ENCODE measurements around the gene FNDC7. TPM values are rescaled to one million over a fixed set of nuclear protein-coding genes. Genes with fewer than 3 reads are reported as not detected.
"Not testable (repeated sequence)": the region's sequence is repeated elsewhere in the genome, so short reads cannot be mapped to it uniquely, and the experiment has no call there.

The FNDC7 gene
- total RNA-seq (0.20 TPM), polyA plus RNA-seq (not detected)

GRCh38 chr1:108712606-108713150 lies at the start of gene FNDC7:
Gene FNDC7 (plus strand): TSS chr1:108712908. CDS start chr1:108712934, 26 bp downstream.
- H3K27me3 ChIP-seq (ENCODE audit: control insufficient read depth, insufficient read depth, low read length): peaks cover 2% of the 10 kb centered on the region
- no peaks in the 10 kb centered on the region for H3K9me3 ChIP-seq (ENCODE audit: control insufficient read depth in 2 of 2, low read length in 2 of 2)
- Mint-ChIP-seq H3K4me1 (peaks cover 5 to 7% (median 6%) of the 10 kb centered on the region in 4 donors), H3K9me3 (no peaks in the 10 kb centered on the region), H3K27me3 (peaks cover 31% of the 10 kb centered on the region), H3K4me3 (no peak within 1 kb of the TSS), H3K36me3 (no peaks in the 10 kb centered on the region), H3K27ac (no peak within 1 kb of the TSS)
- H3K4me1 ChIP-seq (ENCODE audit: control insufficient read depth, insufficient read depth, low read length, poor library complexity, severe bottlenecking): no peaks in the 10 kb centered on the region
- ATAC-seq (ENCODE audit: low read depth in 2 of 2): no peak
- H3K4me3 ChIP-seq (ENCODE audit: low read depth, low read length): no peak within 1 kb of the TSS
- H3K27ac ChIP-seq (ENCODE audit: insufficient read depth, low read length, poor library complexity, severe bottlenecking): no peak within 1 kb of the TSS
- no peaks in the 10 kb centered on the region for H3K36me3 ChIP-seq (ENCODE audit: control insufficient read depth, insufficient read depth, low read length)
- DNase-seq: no peak

- DNase-seq: no peak
- H3K4me1 ChIP-seq (ENCODE audit: control insufficient read depth, insufficient read depth, low read length, poor library complexity, severe bottlenecking): peaks cover 16% of the 10 kb centered on the region
- Mint-ChIP-seq H3K4me3 (peak overlapping the region; percentile 11 to 87 (median 48)), H3K9me3 (no peaks in the 10 kb centered on the region), H3K27ac (peak overlapping the region; percentile 5 to 95 (median 66)), H3K36me3 (peaks cover 5% of the 10 kb centered on the region), H3K4me1 (peaks cover 10 to 46% (median 22%) of the 10 kb centered on the region in 4 donors), H3K27me3 (no peaks in the 10 kb centered on the region)
- H3K27ac ChIP-seq (ENCODE audit: insufficient read depth, low read length, poor library complexity, severe bottlenecking): no peak overlapping the region
- no peaks in the 10 kb centered on the region for H3K36me3 ChIP-seq (ENCODE audit: control insufficient read depth, insufficient read depth, low read length)
- no peaks in the 10 kb centered on the region for H3K9me3 ChIP-seq (ENCODE audit: control insufficient read depth in 2 of 2, low read length in 2 of 2)
- ATAC-seq (ENCODE audit: low read depth in 2 of 2): no peak
- H3K4me3 ChIP-seq (ENCODE audit: low read depth, low read length): no peak overlapping the region
- no peaks in the 10 kb centered on the region for H3K27me3 ChIP-seq (ENCODE audit: control insufficient read depth, insufficient read depth, low read length)
These were observed 49.6 kb upstream of the FNDC7 start for GRCh38 chr1:108663074-108663473.

GRCh38 chr1:108664481-108664880 lies 48.2 kb upstream of the FNDC7 start:
- ATAC-seq (ENCODE audit: low read depth in 2 of 2): no peak
- Mint-ChIP-seq H3K9me3 (no peaks in the 10 kb centered on the region), H3K4me3 (peak overlapping the region in 1 of 4 donors; percentile 10), H3K36me3 (peaks cover 5% of the 10 kb centered on the region), H3K27me3 (no peaks in the 10 kb centered on the region), H3K4me1 (peaks cover 9 to 45% (median 20%) of the 10 kb centered on the region in 4 donors), H3K27ac (no peak overlapping the region)
- H3K4me3 ChIP-seq (ENCODE audit: low read depth, low read length): no peak overlapping the region
- H3K27me3 ChIP-seq (ENCODE audit: control insufficient read depth, insufficient read depth, low read length): no peaks in the 10 kb centered on the region
- no peaks in the 10 kb centered on the region for H3K9me3 ChIP-seq (ENCODE audit: control insufficient read depth in 2 of 2, low read length in 2 of 2)
- H3K4me1 ChIP-seq (ENCODE audit: control insufficient read depth, insufficient read depth, low read length, poor library complexity, severe bottlenecking): peaks cover 16% of the 10 kb centered on the region
- no peak for DNase-seq
- no peaks in the 10 kb centered on the region for H3K36me3 ChIP-seq (ENCODE audit: control insufficient read depth, insufficient read depth, low read length)
- H3K27ac ChIP-seq (ENCODE audit: insufficient read depth, low read length, poor library complexity, severe bottlenecking): no peak overlapping the region

- Mint-ChIP-seq H3K4me3 (no peak overlapping the region), H3K4me1 (peaks cover 3 to 45% (median 16%) of the 10 kb centered on the region in 4 donors), H3K27me3 (no peaks in the 10 kb centered on the region), H3K27ac (no peak overlapping the region), H3K9me3 (no peaks in the 10 kb centered on the region), H3K36me3 (peaks cover 5% of the 10 kb centered on the region)
- Histone ChIP-seq H3K27me3 (ENCODE audit: control insufficient read depth, insufficient read depth, low read length) (no peaks in the 10 kb centered on the region), H3K27ac (ENCODE audit: insufficient read depth, low read length, poor library complexity, severe bottlenecking) (no peak overlapping the region), H3K4me3 (ENCODE audit: low read depth, low read length) (no peak overlapping the region), H3K9me3 (ENCODE audit: control insufficient read depth in 2 of 2, low read length in 2 of 2) (no peaks in the 10 kb centered on the region), H3K36me3 (ENCODE audit: control insufficient read depth, insufficient read depth, low read length) (no peaks in the 10 kb centered on the region), H3K4me1 (ENCODE audit: control insufficient read depth, insufficient read depth, low read length, poor library complexity, severe bottlenecking) (peaks cover 21% of the 10 kb centered on the region)
- DNase-seq (no peak), ATAC-seq (ENCODE audit: low read depth in 2 of 2) (no peak)
These were observed 47.6 kb upstream of the FNDC7 start for GRCh38 chr1:108665067-108665466.

GRCh38 chr1:108665771-108666170 lies 46.9 kb upstream of the FNDC7 start:
- Histone ChIP-seq H3K9me3 (ENCODE audit: control insufficient read depth in 2 of 2, low read length in 2 of 2) (no peaks in the 10 kb centered on the region), H3K27me3 (ENCODE audit: control insufficient read depth, insufficient read depth, low read length) (no peaks in the 10 kb centered on the region), H3K4me1 (ENCODE audit: control insufficient read depth, insufficient read depth, low read length, poor library complexity, severe bottlenecking) (peaks cover 21% of the 10 kb centered on the region), H3K27ac (ENCODE audit: insufficient read depth, low read length, poor library complexity, severe bottlenecking) (no peak overlapping the region), H3K36me3 (ENCODE audit: control insufficient read depth, insufficient read depth, low read length) (no peaks in the 10 kb centered on the region), H3K4me3 (ENCODE audit: low read depth, low read length) (no peak overlapping the region)
- Mint-ChIP-seq H3K27ac (no peak overlapping the region), H3K27me3 (no peaks in the 10 kb centered on the region), H3K36me3 (peaks cover 5% of the 10 kb centered on the region), H3K4me1 (peaks cover 0 to 43% (median 12%) of the 10 kb centered on the region in 4 donors), H3K4me3 (no peak overlapping the region), H3K9me3 (no peaks in the 10 kb centered on the region)
- DNase-seq: no peak
- ATAC-seq (ENCODE audit: low read depth in 2 of 2): no peak

- not testable (repeated sequence) for H3K9me3 Mint-ChIP-seq; H3K27ac Mint-ChIP-seq; H3K27me3 Mint-ChIP-seq; H3K4me1 ChIP-seq (ENCODE audit: control insufficient read depth, insufficient read depth, low read length, poor library complexity, severe bottlenecking); H3K27me3 ChIP-seq (ENCODE audit: control insufficient read depth, insufficient read depth, low read length); H3K27ac ChIP-seq (ENCODE audit: insufficient read depth, low read length, poor library complexity, severe bottlenecking); H3K9me3 ChIP-seq (ENCODE audit: control insufficient read depth in 2 of 2, low read length in 2 of 2); H3K4me3 ChIP-seq (ENCODE audit: low read depth, low read length); H3K36me3 Mint-ChIP-seq; H3K4me3 Mint-ChIP-seq; ATAC-seq (ENCODE audit: low read depth in 2 of 2); H3K36me3 ChIP-seq (ENCODE audit: control insufficient read depth, insufficient read depth, low read length); DNase-seq
- peaks cover 0 to 31% (median 7%) of the 10 kb centered on the region in 4 donors for H3K4me1 Mint-ChIP-seq
These were observed 45.3 kb upstream of the FNDC7 start for GRCh38 chr1:108667422-108667821.

- H3K36me3 Mint-ChIP-seq: peaks cover 5% of the 10 kb centered on the region
- H3K4me3 Mint-ChIP-seq: no peak overlapping the region
- no peak for ATAC-seq (ENCODE audit: low read depth in 2 of 2)
- H3K27me3 ChIP-seq (ENCODE audit: control insufficient read depth, insufficient read depth, low read length): peaks cover 2% of the 10 kb centered on the region
- no peaks in the 10 kb centered on the region for H3K9me3 ChIP-seq (ENCODE audit: control insufficient read depth in 2 of 2, low read length in 2 of 2)
- peaks cover 13% of the 10 kb centered on the region for H3K27me3 Mint-ChIP-seq
- H3K36me3 ChIP-seq (ENCODE audit: control insufficient read depth, insufficient read depth, low read length): no peaks in the 10 kb centered on the region
- H3K9me3 Mint-ChIP-seq: no peaks in the 10 kb centered on the region
- peaks cover 0 to 19% (median 4%) of the 10 kb centered on the region in 4 donors for H3K4me1 Mint-ChIP-seq
- H3K27ac Mint-ChIP-seq: no peak overlapping the region
- DNase-seq: no peak
- no peak overlapping the region for H3K27ac ChIP-seq (ENCODE audit: insufficient read depth, low read length, poor library complexity, severe bottlenecking)
- H3K4me3 ChIP-seq (ENCODE audit: low read depth, low read length): no peak overlapping the region
- peaks cover 5% of the 10 kb centered on the region for H3K4me1 ChIP-seq (ENCODE audit: control insufficient read depth, insufficient read depth, low read length, poor library complexity, severe bottlenecking)
These were observed 43.9 kb upstream of the FNDC7 start for GRCh38 chr1:108668777-108669176.

GRCh38 chr1:108669679-108670078 lies 43.0 kb upstream of the FNDC7 start:
- no peak overlapping the region for H3K4me3 Mint-ChIP-seq
- H3K4me1 ChIP-seq (ENCODE audit: control insufficient read depth, insufficient read depth, low read length, poor library complexity, severe bottlenecking): peaks cover 5% of the 10 kb centered on the region
- H3K27me3 ChIP-seq (ENCODE audit: control insufficient read depth, insufficient read depth, low read length): peaks cover 2% of the 10 kb centered on the region
- peak overlapping the region in 2 of 3 donors; percentile 27 to 83 for H3K27ac Mint-ChIP-seq
- DNase-seq (no peak), ATAC-seq (ENCODE audit: low read depth in 2 of 2) (no peak)
- H3K9me3 Mint-ChIP-seq: no peaks in the 10 kb centered on the region
- H3K36me3 Mint-ChIP-seq: peaks cover 5% of the 10 kb centered on the region
- H3K27me3 Mint-ChIP-seq: peaks cover 13% of the 10 kb centered on the region
- no peaks in the 10 kb centered on the region for H3K9me3 ChIP-seq (ENCODE audit: control insufficient read depth in 2 of 2, low read length in 2 of 2)
- no peak overlapping the region for H3K27ac ChIP-seq (ENCODE audit: insufficient read depth, low read length, poor library complexity, severe bottlenecking)
- no peak overlapping the region for H3K4me3 ChIP-seq (ENCODE audit: low read depth, low read length)
- peaks cover 0 to 19% (median 4%) of the 10 kb centered on the region in 4 donors for H3K4me1 Mint-ChIP-seq
- H3K36me3 ChIP-seq (ENCODE audit: control insufficient read depth, insufficient read depth, low read length): no peaks in the 10 kb centered on the region
